HG02938 (cell line): ENCODE measurements around the gene COL9A1.
"Not testable (repeated sequence)": the region's sequence is repeated elsewhere in the genome, so short reads cannot be mapped to it uniquely, and the experiment has no call there.

Source experiments
- ATAC-seq: cut with Tn5 transposase; IDR thresholded peaks from one replicate; pipeline ENCODE4 v1.9.1; 2021; ENCODE audit warnings: mild to moderate bottlenecking, moderate library complexity; ENCODE audit not compliant: unreplicated experiment

The COL9A1 gene

DNA sequence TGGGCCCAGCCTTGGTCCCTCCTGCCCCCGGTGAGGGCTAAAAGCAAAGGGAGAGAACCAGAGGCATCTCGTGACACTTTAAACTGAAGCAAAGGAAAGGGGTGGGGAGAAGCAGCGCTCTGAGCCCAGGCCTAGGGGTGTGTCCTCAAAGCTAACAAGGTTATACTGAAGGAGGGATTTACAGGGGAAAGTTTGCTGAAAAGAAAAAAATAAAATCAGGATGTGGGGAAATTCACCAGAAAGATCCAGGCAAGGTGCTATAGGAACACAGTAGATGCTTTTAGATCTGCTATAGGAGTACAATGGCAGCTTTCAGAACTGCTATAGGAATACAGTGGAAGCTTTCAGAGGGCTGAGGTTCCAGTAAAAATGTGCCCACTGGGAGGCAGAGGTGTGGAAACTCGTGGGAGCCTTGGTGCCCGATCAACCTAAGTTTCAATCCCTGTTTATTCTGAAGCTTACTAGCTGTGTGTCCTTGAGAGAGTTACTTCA is at the start of gene COL9A1:
COL9A1 (minus strand) TSS at position 51 of the 492 bp plus-strand sequence. CDS start 160 bp downstream, outside the sequence.
- ATAC-seq, result no peak

DNA sequence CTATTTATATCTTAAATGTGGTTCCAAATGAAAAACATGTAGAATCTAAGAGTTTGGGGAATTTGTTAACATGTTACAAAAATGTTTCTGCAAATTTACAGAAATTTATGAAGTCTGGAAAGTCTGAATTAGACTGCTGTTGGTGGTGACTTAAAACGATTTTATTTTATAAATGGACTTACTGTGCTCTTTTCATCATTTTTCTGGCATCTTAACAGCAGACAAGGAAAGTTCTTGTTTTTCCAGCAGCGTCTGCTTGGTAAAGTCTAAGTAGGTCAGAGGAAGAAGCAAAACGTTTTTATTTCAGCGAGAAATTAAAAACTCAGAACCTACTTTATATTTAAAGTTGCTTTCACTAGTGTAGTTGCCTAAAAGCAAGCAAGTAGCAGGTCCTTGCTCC is 48.6 kb upstream of the COL9A1 start:
- ATAC-seq, result no peak

DNA sequence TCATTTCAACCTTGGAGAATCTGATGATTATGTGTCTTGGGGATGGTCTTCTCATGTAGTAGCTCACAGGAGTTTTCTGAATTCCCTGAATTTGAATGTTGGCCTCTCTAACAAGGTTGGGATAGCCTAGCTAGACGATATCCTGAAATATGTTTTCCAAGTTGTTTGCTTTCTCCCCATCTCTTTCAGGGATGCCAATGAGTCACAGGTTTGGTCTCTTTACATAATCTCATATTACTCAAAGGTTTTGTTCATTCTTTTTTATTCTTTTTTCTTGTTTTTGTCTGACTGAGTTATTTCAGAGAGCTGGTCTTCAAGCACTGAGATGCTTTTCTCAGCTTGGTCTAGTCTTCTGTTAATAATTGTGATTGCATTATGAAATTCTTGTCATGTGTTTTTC is 42.7 kb upstream of the COL9A1 start:
- ATAC-seq, result no peak

DNA sequence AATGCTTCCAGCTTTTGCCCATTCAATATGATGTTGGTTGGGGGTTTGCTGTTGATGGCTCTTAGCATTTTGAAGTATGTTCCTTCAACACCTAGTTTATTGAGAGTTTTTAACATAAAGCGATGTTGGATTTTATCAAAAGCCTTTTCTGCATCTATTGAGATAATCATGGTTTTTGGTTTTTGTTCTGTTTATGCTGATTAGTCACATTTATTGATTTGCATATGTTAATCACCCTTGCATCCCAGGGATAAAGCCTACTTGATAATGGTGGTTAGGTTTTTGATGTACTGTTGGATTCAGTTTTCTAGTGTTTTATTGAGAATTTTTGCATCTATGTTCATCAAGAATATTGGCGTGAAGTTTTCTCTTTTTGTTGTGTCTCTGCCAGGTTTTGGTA is 40.4 kb upstream of the COL9A1 start:
- no peak for ATAC-seq

DNA sequence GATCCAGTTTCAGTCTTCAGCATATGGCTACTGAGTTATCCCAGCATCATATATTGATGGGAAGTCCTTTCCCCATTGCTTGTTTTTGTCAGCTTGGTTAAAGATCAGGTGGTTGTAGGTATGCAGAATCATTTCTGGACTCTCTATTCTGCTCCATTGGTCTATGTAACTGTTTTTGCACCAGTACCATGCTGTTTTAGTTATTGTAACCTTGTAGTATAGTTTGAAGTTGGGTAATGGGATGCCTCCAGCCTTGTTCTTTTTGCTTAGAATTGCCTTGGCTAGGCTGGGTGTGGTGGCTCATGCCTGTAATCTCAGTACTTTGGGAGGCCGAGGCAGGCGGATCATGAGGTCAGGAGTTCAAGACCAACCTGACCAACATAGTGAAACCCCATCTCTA is 36.9 kb upstream of the COL9A1 start:
- not testable (repeated sequence) for ATAC-seq

DNA sequence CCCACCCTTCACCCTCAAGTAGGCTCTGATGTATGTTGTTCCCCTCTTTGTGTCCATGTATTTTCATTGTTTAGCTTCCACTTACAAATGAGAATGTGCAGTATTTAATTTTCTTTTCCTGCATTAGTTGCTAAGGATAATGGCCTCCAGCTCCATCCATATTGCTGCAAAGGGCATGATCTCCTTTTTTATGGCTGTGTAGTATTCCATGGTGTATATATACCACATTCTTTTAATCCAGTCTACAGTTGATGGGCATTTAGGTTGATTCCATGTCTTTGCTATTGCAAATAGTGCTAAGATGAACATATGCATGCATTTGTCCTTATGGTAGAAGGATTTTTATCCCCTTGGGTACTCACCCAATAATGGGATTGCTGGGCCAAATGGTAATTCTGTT is 35.9 kb upstream of the COL9A1 start:
- ATAC-seq, result no peak

DNA sequence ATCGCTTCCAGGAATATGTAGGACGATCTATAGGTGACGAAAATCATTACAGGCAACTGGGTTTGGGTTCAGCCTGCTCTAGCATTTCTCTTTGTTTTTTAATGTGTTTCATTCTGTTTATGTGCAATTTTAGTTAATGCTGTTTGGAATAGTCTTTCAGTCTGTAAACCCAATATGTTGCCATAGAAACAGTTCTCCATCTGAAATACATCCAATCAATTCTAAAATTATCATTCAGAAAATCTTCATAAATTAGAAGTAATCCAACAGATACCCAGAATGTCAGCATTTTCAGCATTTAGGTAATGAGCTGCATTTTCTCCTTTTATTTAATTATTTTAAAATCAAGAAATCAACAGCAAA is 34.8 kb upstream of the COL9A1 start:
- ATAC-seq, result no peak

DNA sequence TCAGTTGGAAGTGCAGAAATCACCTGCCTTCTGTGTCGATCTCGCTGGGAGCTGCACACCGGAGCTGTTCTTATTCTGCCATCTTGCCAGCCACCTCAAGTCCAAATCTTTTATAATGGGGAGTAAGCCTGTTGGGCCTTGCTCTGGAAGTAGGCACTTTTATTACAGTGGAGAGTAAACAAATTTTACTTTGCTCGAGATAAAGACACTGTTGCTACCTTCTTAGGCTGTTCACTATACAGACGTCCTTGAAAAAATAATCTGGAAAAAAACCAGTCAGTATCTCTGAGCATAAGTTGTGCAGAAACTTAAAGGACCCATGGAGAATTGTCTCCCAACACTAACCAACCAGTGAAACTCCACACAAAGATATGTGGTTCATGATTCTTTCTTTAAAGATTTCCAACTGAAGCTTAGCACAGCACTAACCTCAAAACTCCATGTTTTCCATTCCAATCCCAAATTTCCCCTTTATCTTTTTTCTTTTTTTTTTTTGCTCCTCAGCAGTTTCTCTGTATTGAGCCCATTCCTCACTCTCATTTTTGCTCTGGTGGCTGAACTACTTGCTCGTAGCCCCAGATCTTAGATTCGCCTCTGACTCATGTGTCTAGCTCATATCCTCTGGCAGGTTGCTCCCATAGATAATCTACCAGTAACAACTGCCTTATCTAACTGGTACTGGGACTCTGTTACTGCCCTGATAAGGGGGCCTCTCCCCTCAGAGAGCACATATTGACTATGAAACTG is 34.3 kb upstream of the COL9A1 start:
- no peak for ATAC-seq

DNA sequence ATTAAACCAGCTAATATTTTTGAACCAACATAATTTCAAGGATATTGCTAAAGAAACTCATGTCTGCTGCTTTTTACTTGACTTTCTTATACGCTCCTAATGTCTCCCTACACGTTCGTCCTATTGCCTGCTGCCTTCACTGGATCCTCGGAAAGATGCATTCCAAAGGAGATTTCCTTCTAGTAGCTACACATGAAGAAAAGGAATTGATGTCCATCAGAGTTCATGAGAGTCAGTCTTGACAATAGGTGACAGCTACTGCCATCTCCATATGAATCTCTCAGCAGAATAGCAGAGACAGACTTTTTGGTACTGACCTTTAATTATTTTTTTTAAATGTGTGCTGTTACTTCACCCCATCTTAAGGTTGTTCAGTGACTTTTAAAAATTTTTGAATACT is 24.2 kb upstream of the COL9A1 start:
- no peak for ATAC-seq

DNA sequence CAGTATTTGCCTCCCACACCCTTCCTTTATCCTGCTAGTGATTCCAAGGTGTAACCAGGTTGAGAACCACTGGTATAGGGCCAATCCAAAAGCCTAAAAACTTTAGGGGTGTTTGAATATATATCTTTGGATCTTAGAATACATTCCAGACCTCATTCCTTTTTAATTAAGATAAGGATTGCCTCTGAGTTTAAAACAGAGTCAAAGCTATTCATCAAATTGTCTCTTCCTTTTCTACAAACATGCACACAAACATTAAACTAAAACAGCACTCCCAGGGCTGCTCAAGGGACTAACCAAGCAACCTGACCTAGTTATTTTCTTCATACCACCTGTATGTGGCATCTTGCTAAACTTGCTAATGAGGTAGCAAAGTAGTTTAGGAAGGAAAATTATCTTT is 22.1 kb upstream of the COL9A1 start:
- ATAC-seq, result no peak

DNA sequence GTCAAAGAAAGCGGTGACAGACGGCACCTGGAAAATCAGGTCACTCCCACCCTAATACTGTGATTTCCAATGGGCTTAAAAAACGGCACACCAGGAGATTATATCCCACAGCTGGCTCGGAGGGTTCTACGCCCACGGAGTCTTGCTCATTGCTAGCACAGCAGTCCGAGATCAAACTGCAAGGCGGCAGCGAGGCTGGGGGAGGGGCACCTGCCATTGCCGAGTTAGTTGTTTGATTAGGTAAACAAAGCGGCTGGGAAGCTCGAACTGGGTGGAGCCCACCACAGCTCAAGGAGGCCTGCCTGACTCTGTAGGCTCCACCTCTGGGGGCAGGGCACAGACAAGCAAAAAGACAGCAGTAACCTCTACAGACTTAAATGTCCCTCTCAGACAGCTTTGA is 14.9 kb upstream of the COL9A1 start:
- not testable (repeated sequence) for ATAC-seq

DNA sequence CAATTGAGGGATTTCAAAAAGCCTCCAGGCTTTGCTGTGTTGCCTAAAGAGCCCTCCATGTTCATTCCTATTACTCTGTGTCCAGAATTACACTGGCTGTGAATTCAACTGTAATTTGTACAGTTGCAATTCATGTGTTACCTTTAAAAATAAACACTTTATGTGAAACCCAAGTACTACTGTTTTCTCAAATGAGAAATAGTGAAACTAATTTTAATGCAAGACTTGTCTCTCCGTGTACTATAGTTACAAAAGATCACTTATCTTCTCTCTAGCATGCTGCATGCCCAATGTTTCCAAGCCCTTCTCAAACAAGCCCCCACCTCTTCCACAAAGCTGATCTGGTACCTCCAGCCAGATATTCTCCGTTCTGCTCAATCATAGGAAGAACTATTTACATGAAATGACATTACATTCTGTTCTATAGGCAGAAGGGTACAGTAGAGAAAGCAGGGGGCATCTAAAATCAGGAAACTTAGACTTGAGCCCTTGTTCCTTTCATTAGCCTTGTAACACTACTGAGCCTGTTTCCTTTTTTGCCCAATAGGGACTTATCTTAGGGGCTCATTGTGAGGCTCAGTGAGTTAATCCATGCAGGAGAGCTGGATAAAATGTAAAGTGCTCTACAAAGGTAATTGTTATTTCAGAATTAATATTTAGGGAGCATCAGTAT is 12.3 kb upstream of the COL9A1 start:
- no peak for ATAC-seq

DNA sequence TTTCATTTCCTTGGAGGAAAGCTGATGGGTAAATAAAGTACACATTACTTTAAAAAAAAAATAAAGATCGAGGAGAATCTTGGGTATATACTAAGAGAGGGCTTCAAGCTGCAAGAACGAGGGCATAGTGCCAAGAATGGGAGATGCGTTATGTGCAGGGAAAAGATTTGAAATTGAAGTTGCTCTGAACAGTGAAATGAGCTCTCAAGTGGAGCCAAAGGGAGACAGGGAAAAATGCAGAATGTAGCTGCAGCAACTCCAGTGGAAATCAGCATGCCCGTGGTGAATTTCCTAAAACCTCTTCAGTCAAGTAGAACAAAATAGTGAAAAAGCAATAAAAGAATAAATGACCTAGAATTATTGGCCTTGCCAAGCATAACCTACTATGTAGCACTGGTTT is 11.4 kb upstream of the COL9A1 start:
- ATAC-seq, result no peak

DNA sequence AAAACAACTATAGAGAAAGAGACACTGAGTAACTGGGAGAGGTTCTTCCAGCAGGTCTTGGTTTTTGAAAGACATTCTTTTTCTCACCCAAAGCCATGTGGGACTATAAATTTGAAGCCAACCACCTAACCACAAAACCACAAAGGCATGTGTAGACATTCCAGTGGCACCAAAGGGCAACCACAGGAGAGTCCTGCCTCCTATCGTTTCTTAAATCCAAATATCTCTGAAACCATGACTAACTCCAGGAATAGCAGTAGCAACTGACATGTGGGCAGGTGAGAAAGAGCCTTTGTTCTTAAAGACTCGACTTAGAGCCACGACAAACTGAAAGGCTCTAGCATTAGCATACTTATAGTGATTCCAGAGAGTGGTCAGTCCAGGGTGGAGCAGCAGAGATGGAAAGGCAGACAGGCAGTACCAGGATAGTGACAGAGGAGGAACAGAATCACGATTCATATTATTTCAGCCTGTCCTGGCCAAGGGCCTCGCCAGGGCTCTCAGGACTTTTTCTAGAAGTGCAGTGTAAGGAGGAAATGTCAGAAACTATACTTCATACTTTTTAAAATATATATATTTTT is 9.4 kb upstream of the COL9A1 start:
- no peak for ATAC-seq

DNA sequence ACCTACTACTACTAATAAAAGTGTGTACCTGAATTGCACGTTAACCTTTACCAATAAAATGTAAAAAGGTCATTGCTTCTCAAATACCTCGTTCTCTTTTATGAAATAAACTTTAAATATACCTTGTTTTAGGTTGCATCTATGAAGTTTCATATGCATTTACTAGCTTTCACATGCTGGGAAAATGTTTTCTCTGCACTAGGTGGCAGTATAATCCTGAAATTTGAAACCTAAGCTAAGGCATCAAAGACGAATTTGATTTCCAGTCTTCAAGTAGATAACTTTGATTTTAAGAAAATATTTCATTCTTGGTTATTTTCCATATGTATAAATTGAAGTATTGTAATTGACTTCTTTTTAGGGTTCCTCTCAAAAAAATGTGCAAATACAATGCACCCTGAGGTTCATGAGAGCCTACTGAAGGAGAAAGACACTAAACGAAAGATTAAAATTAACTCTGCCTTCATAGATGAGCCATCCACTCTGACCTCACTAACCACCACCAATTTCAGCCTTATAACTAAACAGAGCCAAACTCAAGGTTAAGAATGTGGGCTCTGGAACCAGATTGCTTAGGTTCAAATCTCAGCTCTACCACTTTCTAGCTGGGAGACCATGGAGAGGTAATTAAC is 7.3 kb upstream of the COL9A1 start:
- ATAC-seq, result no peak

DNA sequence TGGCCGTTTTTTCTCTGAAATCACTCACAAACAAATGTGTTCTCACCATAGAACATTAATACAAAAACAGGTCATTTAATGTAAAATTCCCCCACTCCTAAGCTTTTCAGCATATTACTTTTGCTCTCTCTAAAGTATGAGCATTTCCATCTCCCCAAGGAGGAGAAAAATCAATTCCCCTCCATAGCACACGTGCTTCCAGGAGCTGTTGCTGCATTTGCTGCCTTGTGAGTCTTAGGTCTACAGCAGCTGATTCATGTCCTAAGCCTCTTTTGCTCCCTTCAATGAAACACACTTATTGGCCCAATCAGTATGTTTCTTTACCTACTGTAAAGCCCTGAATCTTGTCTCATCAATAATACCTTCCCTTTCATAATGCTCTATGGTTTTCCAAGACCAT is 6.4 kb upstream of the COL9A1 start:
- ATAC-seq, result no peak

DNA sequence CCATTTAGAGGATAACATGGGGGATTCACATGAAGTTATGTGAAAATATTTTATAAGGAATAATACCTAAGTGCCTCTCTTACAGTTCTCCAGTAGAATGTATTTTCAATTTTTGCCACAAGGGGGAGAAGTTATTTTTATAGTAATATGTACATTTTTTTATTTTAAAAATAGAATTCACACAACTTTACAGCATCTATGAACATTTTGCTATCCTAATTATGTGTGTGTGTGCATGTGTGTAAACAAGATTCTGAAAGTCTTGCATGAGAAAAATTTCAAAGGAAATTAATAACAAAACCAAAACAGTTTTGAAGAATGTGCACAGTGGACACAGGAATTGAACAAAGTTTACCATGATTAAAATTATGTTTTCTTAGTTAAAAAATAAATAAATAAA is 5.3 kb upstream of the COL9A1 start:
- ATAC-seq, result not testable (repeated sequence)

DNA sequence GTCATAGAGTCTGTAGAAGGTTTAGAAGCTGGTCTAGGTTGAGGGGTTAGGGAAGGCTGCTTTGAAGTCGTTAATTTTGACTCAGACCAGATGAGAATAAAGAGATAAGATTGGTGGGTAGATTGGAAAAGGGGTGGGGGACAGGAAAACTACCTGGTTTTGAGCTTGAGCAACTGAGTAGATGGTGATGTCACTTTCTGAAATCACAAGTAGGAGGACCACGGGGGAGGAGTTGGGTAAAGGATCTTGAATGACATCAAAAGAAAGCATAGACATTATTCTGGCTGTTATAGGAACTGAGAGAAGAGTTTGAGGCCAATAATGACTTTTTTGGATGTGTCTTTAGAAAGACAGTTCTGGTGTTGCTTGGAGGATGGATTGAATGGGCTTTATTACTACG is 4.1 kb upstream of the COL9A1 start:
- no peak for ATAC-seq

DNA sequence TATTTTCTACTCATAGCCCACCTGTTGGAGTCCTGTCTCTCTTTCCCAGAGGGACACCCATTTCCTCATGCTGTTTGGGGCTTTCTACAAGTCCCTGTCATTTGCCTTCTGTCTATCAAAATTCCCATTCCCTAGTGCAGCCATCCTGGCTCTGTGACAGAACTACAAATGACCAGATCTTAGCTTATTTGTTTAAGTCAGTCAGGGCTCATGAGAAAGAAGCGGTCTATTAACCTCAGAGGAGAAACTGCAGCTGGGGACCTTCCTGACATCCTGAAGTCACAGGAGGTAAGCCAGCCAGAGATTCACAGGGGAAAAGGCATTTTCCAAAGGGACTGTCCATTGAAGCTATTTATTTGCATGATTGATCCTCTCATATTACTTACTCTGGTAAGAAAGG is 1.7 kb upstream of the COL9A1 start:
- no peak for ATAC-seq

DNA sequence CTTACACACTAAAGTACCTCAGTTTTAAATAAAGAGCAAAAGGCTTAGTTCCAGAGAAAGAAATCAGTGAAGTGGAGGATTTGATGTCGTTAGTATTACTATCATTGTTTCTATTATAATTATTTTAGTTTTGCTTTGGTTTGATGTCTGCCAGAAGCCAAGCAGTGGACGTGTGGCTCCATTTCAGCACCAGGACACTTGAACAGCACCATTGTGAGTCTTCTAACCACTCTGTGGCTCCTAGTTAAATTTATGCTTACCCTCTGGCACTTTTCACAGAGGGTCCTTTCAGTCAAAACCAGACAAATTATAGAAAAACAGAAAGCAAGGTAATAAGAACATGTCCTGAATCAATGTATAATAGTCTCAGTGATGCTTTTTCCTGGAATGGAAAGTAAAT is 3.4 kb downstream of the COL9A1 start:
- ATAC-seq, result no peak

DNA sequence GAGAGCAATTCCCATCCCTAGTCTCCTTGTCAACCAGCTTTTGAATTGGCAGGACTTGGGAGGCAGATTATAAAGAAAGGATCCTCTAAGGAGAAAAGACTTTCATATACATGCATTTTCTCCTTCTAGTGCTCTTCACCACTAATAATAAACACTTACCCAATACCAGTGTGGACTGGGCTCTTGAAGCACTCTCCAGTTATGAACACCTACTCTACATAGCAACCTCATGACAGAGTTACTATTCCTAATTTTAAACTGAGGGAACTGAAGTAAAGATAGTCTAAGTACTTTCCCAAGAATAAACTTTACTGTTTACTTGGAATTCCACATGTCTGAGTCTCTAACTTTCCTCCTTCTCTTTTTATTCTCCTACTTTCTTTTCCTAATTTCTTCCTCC is 4.8 kb downstream of the COL9A1 start:
- no peak for ATAC-seq

DNA sequence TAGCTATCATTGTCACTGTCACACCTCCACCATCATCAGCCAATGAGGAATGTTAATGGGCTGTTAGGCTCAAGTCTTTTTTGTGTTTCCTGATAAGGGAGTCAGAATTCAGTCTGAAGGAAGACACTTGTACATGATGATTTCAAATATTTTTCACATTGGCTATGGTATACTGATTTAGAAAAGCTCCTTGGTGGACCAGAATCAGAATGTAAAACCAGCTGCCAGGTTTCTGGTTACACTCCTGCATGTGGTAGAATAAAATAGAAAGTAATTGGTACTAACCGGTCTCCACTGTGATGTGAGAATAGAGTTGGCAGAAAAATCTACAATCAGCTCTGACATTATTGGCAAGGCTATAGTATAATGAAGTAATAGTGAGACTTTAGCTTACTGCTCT is 10.7 kb downstream of the COL9A1 start:
- ATAC-seq, result no peak
